Subcutaneous adipose tissue (tissue), 4 donors: Measurements from ENCODE around the gene CETN3. TPM values are rescaled to one million over a fixed set of nuclear protein-coding genes. Genes with fewer than 3 reads are reported as not detected.

Experiments
- total RNA-seq, 4 donors: library from RNA; depleted of rRNA; stranded (reverse); fragments of >200 nt; gene quantifications; one replicate each; pipeline ENCODE4 v1.1.0, GENCODE V29; 2016
- TF ChIP-seq, protein P1 (sequence below): fragments of 450-650 bp; IDR thresholded peaks from one replicate; pipeline ENCODE4 v1.5.1; 2016; ENCODE audit warnings: low read depth, mild to moderate bottlenecking, control low read depth, antibody characterized with exemption, moderate library complexity

The CETN3 gene
- 10 to 100 TPM; 11.6 to 19.9 (median 17.4) TPM for total RNA-seq

DNA sequence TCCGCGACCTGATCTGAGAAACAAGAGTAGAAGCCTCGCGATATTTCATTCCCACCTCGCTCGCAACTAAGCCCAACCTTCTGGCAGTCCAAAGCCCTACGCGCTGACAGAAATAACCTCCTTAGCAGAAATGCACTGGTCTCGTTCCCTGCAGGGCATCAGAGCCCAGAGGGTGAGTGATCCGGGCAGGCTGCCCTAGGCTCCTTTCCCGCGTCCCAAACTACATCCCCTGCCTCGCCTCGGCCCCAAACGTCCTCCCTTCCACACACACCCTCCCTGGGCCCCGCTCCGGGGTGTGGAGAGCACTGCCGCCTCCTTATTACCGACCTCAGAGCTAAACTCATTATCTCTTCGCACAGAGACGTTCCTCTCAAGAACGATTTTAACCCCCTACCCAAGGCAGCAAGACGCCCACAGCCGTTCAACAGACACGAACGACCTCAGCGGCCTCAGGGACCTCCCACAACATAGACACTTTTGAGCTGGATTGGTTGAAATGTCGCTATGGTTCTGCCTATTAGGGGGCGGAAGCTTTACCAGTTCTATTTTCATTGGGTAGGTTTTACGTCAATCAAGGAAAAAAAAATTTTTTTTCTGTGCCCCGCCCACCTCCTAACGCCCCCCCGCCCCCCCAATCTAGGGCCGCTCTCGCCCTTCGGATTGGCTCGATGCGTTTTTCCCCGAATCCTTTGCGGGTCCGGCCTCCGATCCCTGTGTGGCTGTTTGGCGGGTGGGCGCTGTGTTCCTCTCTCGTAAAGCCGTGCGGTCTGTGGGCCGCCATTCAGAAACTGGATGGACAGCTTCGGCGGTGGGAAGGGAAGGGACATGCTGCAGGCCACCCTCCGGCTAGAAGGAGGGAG, at the start of gene CETN3:
Gene CETN3 (minus strand): TSS at position 439 of the 860 bp plus-strand sequence. CDS start 95 bp downstream, at position 344.
- TF ChIP-seq, protein P1, sequence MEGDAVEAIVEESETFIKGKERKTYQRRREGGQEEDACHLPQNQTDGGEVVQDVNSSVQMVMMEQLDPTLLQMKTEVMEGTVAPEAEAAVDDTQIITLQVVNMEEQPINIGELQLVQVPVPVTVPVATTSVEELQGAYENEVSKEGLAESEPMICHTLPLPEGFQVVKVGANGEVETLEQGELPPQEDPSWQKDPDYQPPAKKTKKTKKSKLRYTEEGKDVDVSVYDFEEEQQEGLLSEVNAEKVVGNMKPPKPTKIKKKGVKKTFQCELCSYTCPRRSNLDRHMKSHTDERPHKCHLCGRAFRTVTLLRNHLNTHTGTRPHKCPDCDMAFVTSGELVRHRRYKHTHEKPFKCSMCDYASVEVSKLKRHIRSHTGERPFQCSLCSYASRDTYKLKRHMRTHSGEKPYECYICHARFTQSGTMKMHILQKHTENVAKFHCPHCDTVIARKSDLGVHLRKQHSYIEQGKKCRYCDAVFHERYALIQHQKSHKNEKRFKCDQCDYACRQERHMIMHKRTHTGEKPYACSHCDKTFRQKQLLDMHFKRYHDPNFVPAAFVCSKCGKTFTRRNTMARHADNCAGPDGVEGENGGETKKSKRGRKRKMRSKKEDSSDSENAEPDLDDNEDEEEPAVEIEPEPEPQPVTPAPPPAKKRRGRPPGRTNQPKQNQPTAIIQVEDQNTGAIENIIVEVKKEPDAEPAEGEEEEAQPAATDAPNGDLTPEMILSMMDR = no peak

DNA sequence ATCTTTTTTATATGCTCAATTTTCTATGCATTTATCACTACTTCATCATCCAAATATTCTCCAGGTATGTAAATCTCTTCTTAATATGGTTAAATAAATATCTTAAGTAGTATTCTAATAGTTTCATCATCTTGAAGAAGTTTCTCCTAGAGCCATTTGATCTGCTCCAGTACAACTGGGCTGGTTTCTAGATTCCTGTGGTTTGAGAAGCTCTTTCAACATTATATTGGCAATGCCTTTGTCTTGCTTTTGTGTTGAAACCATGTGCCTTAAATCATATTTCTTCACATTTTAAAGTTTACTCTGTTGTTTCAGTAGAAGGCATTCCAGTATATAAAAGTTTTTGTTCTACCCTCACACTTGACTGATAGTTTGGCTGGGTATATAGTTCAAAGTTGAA, 37.4 kb upstream of the CETN3 start:
- TF ChIP-seq, protein P1 = no peak

DNA sequence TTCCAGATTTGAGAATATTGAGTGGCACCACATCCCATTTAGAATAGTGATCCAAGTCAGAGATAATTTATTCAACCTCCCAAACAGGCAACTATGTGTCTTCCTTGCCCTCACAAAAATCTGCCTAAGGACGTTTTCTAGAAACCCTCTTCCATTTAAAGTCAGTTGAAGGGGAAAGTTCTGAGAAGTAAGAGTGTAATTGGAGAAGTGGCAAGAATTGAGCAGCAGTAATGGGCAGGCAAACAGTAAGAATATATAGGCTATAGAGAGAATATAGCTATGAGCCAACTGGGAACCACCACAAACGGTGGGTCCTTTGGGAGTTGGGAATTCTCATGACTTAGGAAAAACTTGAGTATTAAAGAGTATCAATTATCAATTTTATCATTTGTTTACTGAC, 31.1 kb upstream of the CETN3 start:
- TF ChIP-seq, protein P1 = no peak

DNA sequence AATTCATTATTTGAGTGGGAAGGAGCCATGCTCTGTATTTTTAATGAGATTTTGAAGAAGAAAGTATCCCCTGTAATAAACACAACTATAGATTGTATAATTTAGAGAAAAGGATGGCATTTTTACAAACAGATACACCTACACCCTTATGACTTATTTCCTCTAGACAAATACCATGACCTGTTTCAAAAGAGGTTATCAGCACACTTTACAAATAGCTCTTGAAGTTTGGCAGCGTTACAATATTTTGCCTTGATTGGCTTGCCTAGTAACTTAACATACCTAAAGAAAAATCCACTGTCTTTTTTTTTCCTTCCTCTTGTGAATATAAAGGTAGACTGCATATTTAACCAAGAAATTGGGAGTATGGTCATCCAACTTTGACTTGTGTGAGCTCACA, 28.5 kb upstream of the CETN3 start:
- TF ChIP-seq, protein P1 = no peak

DNA sequence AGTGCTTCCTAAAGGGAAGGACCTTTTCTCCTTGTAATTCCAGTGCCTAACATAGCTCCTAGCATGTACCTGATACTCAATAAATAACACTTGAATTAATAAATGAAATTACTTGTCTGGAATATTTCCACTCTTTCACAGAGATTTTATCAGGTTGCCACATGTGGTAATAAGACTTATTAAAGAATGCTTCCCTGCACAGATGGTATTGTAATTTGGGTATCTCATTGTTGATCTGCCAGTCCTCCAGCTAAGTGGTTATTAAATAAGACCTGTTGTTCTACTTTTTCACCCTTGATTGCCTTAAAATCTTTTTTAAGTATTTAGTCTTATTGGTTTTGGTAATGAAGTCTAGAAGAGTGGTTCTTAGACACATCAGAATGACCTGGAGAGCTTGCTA, 28.1 kb upstream of the CETN3 start:
- TF ChIP-seq, protein P1 = no peak

DNA sequence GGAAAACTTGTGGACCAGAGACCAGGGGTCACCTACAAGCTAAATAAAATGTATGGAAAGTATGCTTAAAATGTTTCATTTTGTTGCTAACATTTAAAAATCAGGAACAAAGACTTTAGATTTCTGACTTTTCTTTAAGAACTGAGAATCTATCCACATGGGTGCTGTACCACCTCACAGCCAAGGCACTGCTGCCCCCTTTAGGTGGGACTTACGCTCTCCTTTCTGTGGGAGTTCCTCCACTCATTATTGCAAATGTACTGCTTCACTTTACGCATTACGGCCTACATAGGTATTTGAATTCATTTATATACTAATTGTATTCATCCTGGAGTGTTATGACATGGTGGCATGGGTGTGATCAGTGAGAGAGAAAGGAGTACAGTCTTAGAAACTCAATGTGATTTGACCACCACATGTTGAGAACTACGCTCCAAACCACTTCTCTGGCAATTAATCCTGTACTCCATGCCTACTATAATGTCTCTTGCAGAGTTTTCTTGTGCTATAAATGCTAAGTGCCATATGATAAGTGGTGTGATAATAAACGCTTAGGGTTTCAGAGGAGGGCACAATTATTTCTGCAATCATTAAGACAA, 24.7 kb upstream of the CETN3 start:
- TF ChIP-seq, protein P1 = no peak

DNA sequence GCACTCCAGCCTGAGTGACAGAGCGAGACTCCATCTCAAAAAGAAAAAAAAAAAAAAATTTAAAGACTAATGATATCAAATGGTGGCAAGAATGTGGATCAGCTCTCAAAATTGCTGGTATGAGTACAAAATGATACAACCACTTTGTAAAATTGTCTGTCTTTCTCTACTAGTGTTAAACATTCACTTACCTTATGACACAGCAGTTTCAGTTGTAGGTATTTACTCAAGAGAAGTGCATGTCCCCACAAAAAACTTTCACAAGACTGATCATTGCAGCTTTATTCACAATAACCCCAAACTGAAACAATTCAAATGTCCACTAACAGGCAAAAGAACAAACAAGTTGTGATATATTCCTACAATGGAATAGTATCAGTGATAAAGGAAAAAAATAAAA, 14.7 kb upstream of the CETN3 start:
- TF ChIP-seq, protein P1 = no peak
